ENCODE results near the gene CD48.
A peak's percentile ranks its signal among the peaks of the same experiment; 100 is the strongest.

The CD48 gene

DNA sequence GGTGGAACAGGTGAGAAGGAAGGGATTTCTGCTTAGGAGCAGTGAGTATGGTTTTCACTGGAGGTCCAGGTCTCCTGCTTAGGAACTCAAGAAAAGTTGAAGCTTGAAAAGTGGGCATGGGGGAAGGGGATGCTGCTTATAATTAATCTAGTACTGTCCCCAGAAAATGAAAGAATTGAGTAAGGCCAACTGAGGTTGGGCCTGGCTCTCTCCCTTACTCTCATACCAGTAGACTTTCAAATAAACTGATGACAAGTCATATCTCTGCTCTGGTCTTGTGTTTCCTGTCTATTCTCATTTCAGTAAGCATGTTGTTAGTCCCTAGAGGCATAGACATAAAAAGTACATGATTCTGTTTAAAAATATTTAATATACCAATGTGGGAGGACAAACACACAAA is 26.4 kb downstream of the CD48 start:
- DNase-seq, result no peak
- intact Hi-C loops (cut with DNase I), result no loop called here

DNA sequence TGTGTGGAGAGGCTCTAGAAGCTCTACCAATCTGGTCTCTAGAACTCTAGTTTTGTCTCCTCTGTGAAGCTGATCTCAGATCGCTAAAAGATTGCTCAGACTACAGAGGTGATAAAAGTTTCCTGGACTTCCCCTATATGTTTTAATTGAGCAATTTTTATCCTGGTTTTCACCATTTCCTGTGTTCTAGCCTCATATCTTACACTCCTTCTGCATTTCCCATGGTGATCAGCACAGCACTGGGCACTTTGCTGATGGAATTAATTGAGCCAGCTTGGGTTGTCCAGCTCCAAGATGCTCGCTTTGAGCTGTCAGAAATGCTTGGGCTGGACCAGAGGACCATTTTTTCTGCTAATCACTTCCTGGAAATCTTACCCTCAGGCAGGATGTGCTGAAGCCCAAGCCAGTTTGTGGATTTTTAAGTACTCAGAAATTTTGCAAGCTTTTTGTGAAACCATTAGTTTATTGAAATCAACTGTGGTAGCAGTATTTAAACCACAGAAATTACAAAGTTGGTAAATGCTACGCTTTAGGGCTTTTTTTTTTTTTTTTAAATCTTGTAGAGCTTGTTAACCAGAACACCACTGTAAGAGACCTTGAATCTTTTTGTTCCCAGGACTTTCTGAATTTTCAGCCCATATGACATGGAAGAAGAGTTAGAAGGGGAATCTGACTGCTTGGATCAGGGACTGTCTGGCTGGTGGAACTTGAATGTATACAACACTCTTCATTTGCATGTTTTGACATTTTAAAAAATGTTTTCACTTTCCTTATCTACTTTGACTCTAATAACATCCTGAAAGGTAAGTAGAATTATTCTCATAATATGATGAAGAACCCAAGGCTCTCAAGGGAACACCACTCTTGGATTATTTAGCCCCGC is 28.4 kb downstream of the CD48 start:
- no peak for DNase-seq
- intact Hi-C loops (cut with DNase I), result no loop called here

DNA sequence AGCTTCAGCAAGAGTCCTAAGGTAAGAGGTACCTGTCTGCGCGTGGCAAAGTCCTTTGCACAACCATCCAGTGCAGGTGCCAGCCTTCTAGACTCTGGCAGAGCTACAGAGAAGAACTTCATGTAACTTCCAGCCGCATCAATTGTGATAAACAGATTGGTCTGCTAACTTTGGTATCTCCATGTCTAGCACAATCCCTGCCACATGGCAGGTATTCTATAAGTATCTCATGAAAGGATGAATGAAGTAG is 29.8 kb downstream of the CD48 start:
- intact Hi-C loops (cut with DNase I), result no loop called here
- no peak for DNase-seq

DNA sequence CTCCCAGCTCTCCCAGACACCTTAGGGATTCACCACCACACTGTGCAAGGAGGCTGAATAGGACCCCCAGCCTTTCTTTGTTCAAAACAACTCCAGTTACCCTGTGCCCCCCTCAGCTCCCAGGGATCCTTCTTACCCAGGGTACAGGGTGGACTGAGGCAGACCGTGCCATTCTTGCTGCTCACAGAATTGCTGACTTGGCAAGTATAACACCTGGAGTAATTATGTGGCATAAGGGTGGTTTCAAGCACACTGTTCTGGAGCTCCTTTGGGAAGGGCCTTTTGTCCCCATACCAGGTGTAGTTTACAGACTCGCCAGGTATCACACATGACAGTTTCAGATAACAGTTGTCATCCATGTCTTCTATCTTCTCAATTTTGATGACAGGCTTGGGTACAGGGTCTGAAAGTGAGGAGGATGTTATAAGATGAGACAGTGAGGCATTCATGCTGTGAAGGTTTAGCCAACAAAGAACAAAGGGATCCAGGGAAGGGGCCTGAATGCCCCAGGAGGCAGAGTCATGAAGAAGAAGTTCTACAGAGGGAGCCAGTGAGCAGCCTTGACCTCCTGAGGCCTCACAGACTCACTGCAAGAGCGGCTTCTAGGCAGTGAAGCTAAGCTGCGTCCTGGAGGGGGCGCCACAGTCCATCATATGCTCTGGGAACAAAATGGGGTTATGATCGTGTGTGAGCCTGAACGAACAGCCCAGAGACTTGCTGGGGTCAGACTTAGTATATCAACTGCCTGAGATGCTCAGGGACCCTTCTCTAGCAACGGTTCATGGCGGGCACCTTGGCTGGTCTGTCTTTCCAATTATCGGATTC is 30.3 kb downstream of the CD48 start:
- peak in 28 of 42 donors; percentile 6 to 56 (median 23) for DNase-seq
- intact Hi-C loops (cut with DNase I), result no loop called here

DNA sequence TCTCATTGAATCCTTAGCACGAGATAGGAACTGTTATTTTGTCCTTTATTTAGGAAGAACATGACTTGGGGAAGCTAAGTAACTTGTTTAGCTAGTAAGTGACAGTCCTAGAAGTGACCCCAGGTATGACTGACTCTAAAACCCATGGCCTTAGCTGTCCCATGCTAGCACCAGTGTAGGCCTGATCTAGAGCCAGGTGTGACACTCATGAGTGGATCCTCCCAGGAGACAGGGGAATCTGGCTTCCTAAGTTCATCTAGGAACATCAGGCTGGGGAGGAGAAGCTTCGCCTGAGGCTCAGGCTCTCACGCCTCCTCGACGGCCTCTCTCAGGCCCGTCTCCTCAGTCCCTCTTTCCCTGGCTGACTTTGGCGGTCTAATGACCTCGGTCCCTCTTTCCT is 31.2 kb downstream of the CD48 start:
- DNase-seq, result no peak
- intact Hi-C loops (cut with DNase I), result no loop called here

DNA sequence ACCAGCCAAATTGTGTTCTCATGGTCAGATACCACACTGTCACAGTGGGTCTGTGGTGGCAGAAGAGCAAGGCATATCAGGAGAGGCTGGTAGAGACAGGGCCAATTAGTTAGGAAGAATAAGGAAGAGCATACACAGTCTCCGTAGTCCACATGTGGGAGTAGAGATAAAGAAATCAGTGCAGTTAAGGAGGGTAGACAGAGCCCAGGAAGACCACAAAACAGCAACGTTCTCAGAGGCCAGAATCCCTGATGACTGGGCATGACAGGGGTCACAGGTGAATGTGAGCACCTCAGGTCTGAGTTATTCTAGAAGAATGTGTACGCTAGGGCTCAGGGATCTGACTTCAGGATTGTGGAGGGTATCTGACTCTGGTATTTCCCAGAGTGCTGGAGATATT is 31.7 kb downstream of the CD48 start:
- intact Hi-C loops (cut with DNase I), result no loop called here
- DNase-seq, result no peak

DNA sequence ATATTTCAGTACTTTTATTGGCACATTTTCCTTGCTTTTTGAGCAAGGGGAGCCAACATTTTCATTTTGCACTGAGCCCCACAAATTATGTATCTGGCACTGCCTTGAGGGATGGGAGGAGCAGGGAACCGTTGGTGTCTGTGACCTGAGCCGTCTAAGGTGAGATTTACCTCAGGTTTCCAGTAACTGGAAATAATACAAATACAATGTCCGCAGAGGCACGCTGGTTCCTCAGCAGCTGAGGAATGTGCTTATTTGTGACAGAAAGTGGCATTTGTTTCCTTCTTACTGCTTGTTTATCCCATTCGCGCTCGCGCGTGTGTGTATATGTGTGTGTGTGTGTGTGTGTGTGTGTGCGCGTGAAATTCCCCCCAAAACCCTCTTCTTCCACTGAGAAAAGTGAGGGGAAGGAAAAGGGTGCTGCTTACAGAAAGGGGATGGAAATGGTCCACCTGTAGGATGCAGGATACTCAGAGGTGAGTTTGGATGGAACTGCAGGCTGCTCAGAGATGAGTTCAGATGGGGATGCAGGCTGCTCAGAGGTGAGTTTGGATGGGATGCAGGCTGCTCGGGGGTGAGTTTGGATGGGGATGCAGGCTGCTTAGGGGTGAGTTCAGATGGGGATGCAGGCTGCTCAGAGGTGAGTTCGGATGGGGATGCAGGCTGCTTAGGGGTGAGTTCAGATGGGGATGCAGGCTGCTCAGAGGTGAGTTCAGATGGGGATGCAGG is 34.6 kb downstream of the CD48 start:
- DNase-seq, result no peak
- intact Hi-C loops (cut with DNase I), result no loop called here

DNA sequence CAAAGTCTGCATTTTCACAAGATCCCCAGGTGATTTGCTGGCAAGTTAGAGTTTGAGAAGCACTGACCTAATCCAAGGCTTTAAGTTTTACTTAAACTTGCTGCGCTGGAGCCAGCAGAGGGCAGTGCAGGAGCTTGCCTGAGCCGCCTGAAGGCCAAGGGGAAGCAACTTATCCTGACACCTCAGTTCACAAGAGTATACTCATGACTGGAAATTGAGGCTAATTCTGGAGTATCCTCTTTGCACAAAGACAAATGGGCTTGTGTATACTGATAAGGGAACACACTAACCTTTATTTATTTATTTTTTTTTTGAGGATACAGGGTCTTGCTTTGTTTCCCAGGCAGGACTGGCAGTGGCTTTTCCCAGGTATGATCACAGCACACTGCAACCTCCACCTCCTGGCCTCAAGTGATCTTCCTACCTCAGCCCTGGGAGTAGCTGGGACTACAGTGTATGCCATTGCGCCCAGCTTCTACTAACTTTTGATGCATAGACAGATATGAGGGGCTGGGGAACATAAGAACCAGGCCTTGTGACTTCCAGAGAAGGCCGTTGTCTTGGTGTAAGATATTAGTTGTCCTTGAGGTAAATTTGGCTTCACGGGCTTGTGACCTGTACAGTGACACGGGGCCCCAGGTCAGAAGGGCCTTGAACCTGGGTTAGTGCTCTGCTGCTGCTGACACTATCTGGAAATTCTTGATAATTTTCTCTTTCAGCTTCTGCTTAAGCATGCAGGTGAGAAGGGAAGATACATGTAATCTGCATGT is 35.8 kb downstream of the CD48 start:
- intact Hi-C loops (cut with DNase I), result no loop called here

DNA sequence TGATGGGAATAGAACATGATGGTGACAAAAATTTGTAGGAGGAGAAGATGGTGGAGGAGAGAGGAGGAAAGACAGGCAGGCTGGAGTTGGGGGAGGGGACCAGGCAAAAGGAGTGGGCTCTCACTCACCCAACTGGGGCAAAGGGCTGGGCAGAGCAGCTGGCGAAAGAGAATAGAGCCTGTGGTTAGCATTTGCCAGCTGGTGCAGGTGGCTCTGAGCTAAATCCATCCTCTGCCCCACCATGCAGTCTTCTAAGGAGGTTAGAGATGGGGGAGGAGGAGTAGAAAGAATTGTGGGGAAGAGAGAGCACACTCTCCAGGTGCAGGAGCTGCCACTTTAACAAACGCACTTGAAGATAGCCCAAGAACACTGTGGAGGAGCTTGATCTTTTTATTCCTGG is 37.2 kb downstream of the CD48 start:
- DNase-seq, result no peak
- intact Hi-C loops (cut with DNase I), result no loop called here

More for the DNA sequence above, 35.8 kb downstream of the CD48 start:
- DNase-seq, result peak; percentile 29 to 84 (median 68)

DNA sequence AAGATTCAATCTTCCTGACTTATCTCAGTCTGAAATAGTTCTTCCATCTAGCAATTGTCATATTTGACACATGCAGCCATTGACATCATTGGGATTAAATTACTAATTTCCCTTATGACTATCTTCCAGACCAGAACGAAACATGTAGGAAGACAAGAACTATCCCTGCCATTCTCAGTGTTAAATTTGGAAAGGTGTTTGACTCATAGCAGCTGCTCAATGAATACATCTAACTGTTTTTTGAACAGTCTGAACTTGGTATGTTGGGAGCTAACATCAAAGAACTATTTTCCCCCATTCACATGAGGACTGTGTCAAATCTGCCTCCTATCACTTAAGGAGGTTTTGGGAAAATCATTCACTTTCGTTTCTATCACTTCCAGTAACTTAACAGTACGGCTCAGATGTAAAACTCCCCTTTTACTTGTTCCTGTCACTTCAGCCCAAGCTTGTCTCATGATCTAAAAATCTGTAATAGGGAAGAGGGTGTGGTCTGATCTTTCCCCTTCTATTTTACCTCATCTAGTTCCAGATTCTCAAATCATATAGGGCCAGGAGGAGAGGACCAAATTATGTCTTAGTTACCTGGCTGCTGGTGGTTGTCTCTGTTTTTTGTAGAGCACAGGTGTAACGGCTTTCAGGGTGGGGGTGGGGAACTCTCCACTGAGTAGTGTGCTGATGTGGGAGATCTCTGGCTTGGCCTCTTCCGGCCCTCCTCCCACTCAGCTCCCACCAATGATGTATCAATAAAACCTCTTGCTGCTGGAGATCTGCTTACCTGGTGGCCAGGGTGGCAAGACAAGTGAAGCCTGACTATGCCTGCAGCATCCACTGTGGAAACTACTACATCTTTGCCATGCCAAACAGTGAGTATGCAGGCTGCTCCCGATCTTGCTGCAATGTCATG is 38.6 kb downstream of the CD48 start:
- intact Hi-C loops (cut with DNase I), result no loop called here
- DNase-seq, result no peak

DNA sequence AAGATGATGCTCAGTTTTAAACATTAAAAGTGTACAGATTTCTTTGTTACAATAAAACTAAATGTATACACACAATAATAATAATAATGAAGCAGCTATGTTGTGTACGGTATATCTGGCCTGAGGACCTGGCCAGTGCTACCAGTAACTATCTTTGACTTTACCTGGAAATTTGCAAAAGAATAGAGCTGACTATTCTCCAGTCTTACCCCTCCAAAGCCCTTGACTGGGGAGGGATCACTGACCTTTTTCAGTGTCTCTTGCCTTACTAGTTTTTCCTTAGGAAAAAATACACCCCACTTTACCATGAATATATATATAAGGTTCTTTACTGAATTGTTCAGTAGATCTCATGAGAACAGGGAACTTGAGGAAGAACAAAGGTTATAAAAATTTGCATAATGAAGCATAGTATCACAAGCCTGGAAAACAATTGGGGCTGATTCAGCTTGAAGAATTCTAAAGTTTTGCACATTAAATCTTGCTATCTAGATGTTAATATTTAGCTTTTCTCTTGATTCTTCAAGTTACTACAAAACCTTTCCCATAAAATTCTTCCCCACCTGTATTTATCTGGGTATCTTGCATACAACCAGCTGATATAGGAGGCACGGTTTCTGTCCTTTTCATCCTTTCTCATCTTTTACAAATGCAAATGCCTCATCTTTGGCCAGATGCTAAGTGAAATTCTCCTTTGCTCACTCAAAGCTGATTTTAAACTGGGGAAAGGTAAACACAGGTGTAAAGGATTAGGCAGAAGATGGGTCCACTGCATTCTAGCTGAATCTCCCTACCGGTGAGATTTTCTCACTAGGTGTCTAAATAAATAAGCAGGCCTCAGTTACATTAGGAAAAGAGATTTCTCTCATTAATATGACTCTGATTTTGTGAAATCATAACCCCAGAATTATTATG is 39.8 kb downstream of the CD48 start:
- intact Hi-C loops (cut with DNase I), result no loop called here
- DNase-seq, result no peak

DNA sequence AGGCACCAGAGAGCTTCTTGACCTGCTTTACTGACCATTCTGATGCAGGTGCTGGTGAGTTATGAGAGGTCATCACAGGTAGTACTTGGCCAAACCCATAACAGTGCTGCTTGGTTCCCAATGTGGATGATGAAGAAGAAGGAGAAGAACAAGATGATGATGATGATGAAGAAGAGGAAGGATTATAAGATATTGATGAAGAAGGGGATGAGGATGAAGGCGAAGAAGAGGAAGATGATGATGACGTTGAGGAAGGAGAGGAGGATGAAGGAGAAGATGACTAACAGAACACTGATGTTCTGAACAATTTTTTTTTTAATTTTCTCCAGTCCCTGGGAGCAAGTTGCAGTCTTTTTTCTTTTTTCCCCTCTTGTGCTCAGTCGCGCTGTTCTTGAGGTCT is 40.9 kb downstream of the CD48 start:
- intact Hi-C loops (cut with DNase I), result no loop called here
- DNase-seq, result no peak

DNA sequence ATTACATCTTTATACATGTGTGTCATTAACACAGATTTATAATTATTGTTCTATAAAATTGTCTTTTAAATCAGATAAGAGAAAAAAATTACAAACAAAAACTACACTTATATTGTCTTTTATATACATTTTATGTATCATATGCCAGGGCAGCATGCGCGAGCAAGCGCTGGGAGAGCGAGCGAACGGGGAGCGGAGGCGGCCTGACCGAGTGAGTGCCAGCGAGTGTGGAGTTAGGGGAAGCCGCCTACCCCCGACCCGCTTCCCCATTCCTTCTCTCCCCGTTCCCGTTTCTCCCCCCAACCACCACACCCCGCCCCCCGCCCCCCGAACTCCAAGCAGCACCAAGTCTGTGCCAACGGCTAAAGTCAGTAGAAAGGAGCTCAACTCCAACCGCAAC is 41.8 kb downstream of the CD48 start:
- DNase-seq, result no peak
- intact Hi-C loops (cut with DNase I), result no loop called here

DNA sequence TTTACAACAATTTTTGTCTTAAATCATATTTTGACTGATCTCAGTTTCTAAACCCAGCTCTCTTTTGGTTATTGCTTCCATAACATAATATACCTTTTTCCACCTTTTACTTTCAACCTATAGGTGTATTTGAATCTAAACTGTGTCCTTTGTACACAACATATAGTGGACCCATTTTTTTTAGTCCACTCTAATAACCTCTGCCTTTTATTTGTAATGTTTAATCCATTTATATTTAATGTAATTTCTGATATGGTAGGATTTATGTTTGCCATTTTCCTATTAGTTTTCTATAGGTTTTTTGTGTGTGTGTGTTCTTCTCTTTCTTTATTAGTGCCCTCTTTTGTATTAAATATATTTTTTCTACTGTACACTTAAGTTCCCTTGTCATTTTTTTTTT is 42.3 kb downstream of the CD48 start:
- intact Hi-C loops (cut with DNase I), result no loop called here
- DNase-seq, result no peak

DNA sequence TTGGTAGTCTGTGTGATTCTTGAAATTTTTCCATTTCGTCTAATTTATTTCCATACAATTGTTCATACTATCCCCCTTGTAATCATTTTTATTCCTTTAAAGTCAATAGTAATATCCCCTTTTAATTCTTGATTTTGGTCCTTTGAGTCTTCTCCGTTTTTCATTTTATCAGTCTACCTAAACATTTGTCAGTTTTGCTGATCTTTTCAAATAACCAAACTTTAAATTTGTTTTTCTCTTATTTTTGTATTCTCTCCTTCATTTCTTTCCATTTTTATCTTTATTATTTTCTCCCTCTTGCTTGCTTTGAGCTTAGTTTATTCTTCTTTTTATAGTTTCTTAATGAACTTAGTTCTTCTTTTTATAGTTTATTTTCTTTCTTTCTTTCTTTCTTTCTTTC is 43.7 kb downstream of the CD48 start:
- no peak for DNase-seq
- intact Hi-C loops (cut with DNase I), result no loop called here

DNA sequence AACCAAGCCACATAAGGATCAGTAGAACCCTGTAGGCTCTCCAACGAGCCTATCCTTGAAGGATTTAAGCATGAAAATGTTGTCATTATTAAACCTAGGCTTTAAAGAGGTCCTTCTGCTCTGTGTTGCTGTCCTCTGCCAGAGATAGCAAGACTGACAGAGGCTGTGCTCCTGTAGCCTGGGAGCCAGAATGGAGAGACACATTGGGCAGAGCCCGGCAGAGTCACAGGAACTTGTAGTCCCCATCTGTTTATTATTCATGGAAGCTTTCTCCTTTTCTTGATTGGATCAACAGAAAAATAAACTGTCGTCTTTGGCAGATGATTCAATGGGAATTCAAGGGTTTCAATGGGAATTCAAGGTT is 45.6 kb downstream of the CD48 start:
- intact Hi-C loops (cut with DNase I), result no loop called here
- peak in 1 of 42 donors; percentile 33 for DNase-seq

DNA sequence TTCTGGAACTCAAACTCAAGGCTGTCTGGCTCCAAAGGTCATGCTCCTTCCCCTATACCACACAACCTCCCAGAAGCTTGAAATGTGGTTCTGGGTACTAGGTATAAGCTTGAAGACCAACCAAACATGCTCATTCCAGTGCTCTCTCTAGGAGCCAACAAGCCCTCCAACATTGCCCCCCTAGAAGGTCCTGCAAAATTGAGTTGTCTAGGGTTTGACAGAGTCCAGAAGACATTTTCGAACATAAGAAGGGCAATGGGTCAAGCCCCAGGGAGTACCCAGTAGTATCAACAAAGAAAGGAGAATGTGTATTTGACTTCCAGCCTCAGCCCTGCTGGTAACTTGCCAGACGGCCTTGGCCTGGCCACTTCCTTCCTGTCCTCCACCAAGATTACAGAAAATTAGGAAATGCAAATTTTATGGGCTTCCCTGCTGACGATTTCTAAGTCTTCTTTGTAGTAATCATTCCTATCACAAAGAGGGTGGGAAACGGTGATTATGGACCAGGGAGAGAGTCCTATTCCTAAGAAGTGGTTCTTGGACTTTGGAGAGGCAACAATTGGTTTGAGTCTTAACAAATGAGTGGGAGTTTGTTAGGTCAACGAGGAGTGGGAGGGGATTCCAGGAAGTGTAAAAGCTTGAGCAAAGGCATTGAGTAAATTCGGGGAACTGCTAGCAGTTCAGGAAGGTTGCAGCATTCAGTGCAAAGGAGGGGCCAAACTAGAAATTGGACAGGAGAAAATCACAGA is 46.1 kb downstream of the CD48 start:
- peak in 8 of 42 donors; percentile 10 to 49 (median 22) for DNase-seq
- intact Hi-C loops (cut with DNase I), result no loop called here

Measured in head of caudate nucleus (tissue), 42 donors.